ENCODE data around the gene GUCY1B1. TPM values are rescaled to one million over a fixed set of nuclear protein-coding genes. Genes with fewer than 3 reads are reported as not detected.

The GUCY1B1 gene
- total RNA-seq, result 10 to 100 TPM in 2 of 4 donors, 1 to 10 TPM in 2; 5.5 to 12.9 (median 9.5) TPM

DNA sequence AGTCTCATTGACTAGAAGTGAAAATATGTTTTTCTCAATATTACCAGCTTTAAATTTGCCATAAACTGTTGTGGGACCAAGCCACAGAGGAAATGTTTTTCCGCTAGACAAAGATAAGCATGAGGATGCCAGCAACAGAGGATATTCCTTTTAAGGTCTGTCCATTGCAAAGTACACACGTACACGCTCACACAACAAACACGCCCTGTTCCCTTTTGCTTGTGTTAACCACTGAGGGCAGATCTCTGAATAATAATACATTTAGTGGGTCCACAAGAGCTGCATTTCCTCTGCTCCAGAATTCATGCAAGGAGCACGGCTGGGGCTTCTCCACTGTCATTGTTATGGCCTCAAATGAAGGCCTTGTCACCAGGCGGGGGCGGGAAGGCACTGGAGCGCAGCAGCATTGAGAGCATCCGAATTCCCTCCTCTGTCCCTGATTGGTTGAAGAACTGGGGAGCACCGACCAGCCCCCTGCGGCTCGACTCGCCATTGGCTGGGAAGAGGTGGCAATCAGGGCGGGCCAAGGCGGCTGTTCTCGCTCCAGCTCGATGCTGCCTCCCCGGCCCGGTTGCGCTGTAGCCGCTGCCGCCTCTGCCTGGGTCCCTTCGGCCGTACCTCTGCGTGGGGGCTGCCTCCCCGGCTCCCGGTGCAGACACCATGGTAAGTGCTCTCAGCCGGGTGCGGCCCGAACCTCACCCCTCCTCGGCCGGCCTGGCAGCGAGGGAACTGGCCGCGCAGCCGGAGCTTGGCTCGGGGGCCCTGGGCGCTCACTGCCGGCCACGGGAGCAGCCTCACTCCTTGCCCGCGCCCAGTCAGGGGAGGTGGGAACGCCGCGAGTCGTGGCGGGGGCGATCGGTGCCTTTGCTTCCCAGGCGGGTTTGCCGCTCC, at the start of gene GUCY1B1:
Gene GUCY1B1 (plus strand): TSS at position 541 of the 891 bp plus-strand sequence. CDS start 120 bp downstream, at position 661.
- TF ChIP-seq, protein P1, sequence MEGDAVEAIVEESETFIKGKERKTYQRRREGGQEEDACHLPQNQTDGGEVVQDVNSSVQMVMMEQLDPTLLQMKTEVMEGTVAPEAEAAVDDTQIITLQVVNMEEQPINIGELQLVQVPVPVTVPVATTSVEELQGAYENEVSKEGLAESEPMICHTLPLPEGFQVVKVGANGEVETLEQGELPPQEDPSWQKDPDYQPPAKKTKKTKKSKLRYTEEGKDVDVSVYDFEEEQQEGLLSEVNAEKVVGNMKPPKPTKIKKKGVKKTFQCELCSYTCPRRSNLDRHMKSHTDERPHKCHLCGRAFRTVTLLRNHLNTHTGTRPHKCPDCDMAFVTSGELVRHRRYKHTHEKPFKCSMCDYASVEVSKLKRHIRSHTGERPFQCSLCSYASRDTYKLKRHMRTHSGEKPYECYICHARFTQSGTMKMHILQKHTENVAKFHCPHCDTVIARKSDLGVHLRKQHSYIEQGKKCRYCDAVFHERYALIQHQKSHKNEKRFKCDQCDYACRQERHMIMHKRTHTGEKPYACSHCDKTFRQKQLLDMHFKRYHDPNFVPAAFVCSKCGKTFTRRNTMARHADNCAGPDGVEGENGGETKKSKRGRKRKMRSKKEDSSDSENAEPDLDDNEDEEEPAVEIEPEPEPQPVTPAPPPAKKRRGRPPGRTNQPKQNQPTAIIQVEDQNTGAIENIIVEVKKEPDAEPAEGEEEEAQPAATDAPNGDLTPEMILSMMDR (IDR thresholded peaks at IDR 0.05; ENCODE audit: low read depth), result no peak

DNA sequence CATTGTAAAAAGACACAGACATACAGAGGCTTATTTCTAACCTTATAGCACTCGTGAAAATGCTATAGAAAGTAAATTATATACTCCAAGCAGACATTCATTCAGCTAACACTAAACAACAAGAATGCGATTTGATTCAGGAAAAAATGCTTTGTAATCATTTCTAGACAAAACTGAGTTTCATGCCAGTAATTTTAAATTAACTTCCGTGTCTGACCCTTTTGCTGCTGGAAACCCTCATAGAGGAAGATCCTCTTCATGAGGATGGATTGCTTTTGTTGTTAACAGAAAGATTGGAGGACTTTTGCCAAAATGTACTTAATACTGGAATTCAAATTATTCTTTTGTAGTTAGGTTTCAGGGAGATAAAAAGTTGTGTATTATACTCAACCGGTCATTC, 48.9 kb upstream of the GUCY1B1 start:
- TF ChIP-seq, protein P1 (IDR thresholded peaks at IDR 0.05; ENCODE audit: low read depth), result no peak

DNA sequence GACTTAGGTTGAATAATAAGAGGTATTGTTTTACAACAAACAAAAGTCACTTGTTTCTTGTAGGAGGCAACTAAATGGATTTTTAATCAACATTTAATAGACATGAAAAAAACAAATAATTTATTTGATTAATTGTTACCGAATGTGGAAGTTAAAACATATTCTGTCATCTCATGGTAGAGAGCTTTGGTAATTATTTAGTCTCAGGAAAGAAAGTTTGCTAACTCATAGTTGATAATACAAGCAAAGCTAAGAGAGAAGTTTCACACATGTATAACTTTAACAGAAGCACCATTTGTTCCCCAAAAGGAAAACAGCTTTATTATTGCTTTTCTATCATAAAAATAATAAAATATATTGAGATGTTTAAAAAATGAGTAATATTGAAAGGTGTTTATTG, 47.3 kb upstream of the GUCY1B1 start:
- TF ChIP-seq, protein P1 (IDR thresholded peaks at IDR 0.05; ENCODE audit: low read depth), result no peak

DNA sequence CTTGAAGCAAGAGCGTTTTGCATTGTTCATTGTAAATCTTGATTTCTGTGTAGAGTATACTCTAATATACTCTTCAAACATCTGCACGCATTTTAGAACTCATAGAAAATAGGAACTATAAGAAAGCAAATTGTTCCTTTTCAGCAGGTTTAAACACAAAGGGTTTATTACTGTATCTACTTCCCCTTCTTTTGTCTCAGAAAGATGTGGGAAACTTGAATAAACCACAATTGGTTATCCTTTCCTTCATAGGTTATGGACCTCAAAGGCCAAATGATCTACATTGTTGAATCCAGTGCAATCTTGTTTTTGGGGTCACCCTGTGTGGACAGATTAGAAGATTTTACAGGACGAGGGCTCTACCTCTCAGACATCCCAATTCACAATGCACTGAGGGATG, 46.0 kb upstream of the GUCY1B1 start:
- TF ChIP-seq, protein P1 (IDR thresholded peaks at IDR 0.05; ENCODE audit: low read depth), result no peak

DNA sequence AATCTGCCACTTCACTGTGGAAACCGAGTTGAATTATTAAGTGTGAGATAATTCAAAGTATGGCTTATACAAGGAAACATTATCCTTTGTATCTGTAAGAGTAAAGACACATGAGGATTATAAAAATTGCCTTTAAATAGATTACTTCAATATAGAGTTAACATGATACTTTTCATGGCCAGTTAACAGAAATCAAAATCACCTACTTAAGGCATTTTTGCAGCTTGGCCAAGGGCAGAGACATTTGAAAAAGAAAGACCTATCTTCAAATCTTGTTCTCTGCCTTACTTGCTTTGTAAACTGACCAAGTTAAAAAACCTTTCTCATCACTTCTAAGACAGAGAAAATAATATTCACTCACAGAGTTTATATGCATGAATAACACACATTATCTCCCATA, 44.9 kb upstream of the GUCY1B1 start:
- TF ChIP-seq, protein P1 (IDR thresholded peaks at IDR 0.05; ENCODE audit: low read depth), result no peak

DNA sequence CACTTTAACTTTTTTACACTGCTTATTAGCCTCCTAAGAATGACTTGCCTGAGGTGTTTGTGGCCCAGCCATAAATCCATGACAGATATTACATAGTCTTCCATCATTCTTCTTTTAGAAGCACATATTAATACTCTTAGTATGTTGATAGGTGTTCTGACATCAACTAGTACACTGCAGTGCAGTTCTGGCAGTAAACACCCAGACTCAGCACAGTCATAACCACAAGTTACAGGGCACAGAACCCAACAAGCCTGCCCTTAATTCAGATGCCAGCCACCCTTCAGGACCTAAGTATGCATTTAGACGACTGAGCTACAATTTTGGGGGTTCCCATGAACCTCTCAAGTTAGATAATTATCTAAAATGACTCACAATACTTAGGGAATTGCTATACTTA, 36.5 kb upstream of the GUCY1B1 start:
- TF ChIP-seq, protein P1 (IDR thresholded peaks at IDR 0.05; ENCODE audit: low read depth), result no peak

DNA sequence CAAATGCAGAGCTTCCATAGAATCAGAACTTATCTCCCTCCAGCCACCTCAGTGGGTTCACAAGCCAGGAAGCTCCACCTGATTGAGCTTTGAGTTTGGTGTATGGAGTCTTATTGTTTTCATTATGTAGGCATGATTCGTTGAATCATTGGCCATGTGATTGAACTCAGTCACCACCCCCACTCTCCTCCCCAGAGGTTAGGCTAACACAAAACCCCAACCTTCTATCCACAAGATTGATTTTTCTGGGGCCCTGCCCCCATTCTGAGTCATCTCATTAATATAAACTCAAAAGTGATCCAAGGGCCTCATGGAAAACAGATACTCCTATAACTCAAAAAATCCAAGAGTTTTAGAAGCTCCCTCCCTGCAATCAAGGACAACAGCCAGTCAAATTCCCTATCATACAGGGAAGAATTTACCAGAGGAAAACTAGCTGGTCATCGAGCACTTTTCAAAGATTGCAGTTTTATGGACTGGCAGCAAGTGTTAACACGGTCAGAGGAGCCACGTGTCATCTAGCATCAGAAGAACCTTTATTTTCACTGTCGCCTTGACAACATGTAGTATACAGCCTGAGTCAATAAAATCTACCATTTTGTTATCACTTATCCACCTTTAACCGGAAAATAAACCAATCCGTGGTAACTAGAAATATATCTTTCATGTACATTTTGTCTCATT, 35.9 kb upstream of the GUCY1B1 start:
- TF ChIP-seq, protein P1 (IDR thresholded peaks at IDR 0.05; ENCODE audit: low read depth), result no peak
